Activated CD4-positive, alpha-beta T cell treated with anti-CD3 and anti-CD28 coated beads for 36 hours (primary cell): Measurements from ENCODE around the gene CDHR1. TPM values are rescaled to one million over a fixed set of nuclear protein-coding genes. Genes with fewer than 3 reads are reported as not detected.

Experiments used
- ATAC-seq: fragments of 200-7000 bp; cut with Tn5 transposase; one replicate; pipeline ENCODE4 v1.10.0; 2021; ENCODE audit warnings: mild to moderate bottlenecking, moderate library complexity
- CTCF ChIA-PET: fragments of 350-600 bp; sonication (Branson Sonifier 250); formaldehyde crosslinking; loops from one replicate; lab custom pipeline; 2021; ENCODE audit warnings: antibody characterized with exemption; lab: Charles Lee
- POLR2A ChIA-PET: fragments of 350-600 bp; sonication (Branson Sonifier 250); formaldehyde crosslinking; loops from one replicate; lab custom pipeline; 2021; ENCODE audit warnings: antibody characterized with exemption, inconsistent platforms; lab: Charles Lee
- DNase-seq: peaks from one replicate; pipeline ENCODE4 v3.0.0-alpha.2; 2020
- H3K27ac Mint-ChIP-seq: one replicate; pipeline ENCODE4 v1.8.0; 2021; ENCODE audit warnings: mixed read lengths
- H3K27me3 Mint-ChIP-seq: one replicate; pipeline ENCODE4 v1.8.0; 2021; ENCODE audit warnings: mixed read lengths
- H3K36me3 Mint-ChIP-seq: one replicate; pipeline ENCODE4 v1.8.0; 2021; ENCODE audit warnings: low read depth, mixed read lengths
- H3K4me1 Mint-ChIP-seq: one replicate; pipeline ENCODE4 v1.8.0; 2021; ENCODE audit warnings: mixed read lengths
- H3K4me3 Mint-ChIP-seq: one replicate; pipeline ENCODE4 v1.8.0; 2021; ENCODE audit warnings: mild to moderate bottlenecking, moderate library complexity, mixed read lengths
- H3K9me3 Mint-ChIP-seq: one replicate; pipeline ENCODE4 v1.8.0; 2021; ENCODE audit warnings: low read depth, mixed read lengths
- intact Hi-C, 2 experiments: fragments of 100-400 bp; cut with DNase I in 1 of 2; cut with micrococcal nuclease in 1 of 2; formaldehyde crosslinking; loops; one replicate each; pipeline versions ENCODE4 v1.14.2 to v1.15.1; 2022 to 2024; cut with DNase I, micrococcal nuclease
- total RNA-seq, 2 experiments: library from RNA; stranded (reverse); gene quantifications; one replicate each; pipeline ENCODE4 v1.2.3, GENCODE V29; 2021

CDHR1 gene
- total RNA-seq, 2 experiments from 2014 or later: 0.62 to 1.1 TPM

DNA sequence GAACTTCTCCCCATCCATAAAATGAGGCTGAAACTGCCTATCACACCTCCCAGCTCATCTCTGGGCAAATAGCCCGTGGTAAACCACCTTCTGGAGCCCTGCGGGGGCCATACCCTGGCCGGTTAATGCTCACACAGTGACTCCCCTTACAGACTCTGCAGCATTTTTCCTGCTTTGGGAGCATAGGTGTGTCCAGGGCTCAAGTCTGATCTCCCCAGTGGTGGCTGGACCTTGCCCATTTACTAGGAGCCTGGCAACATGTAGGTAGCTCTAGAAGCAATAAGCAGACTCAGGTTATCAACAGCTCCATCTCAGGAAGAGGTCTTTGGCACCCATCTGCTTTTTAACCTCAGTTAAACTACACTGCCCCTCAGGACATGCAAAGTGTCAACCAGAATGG lies 5.5 kb upstream of the CDHR1 start:
- Mint-ChIP-seq H3K9me3 (no peaks in the 10 kb centered on the region), H3K4me1 (peaks cover 13% of the 10 kb centered on the region), H3K27ac (no peak overlapping the region), H3K36me3 (no peaks in the 10 kb centered on the region), H3K4me3 (no peak overlapping the region), H3K27me3 (peaks cover 7% of the 10 kb centered on the region)
- POLR2A ChIA-PET: no interaction called here
- no peak for DNase-seq
- intact Hi-C loops: no loop called here
- CTCF ChIA-PET: no interaction called here
- ATAC-seq: no peak

DNA sequence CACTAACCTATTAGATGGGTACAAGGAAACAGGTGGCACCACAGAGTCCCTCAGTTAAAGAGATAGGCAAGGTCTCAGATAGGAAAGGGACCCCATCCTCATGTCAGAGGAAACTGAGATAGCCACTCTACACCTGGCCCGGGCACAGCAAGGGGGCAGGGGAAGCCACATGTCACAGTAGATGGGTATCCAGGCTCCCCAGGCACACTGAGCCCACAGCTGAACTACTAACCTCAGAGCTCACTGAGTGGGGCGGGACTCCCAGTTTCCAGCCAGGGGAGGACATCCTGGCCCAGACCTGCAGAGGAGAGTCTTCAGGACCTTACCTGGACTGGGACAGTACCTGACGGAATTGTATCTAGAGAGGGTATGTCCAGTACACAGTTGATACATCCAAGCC lies 3.7 kb upstream of the CDHR1 start:
- DNase-seq: no peak
- H3K36me3 Mint-ChIP-seq: no peaks in the 10 kb centered on the region
- intact Hi-C loops: no loop called here
- peaks cover 13% of the 10 kb centered on the region for H3K4me1 Mint-ChIP-seq
- H3K27me3 Mint-ChIP-seq: peaks cover 12% of the 10 kb centered on the region
- no peak for ATAC-seq
- H3K27ac Mint-ChIP-seq: no peak overlapping the region
- POLR2A ChIA-PET: no interaction called here
- H3K9me3 Mint-ChIP-seq: no peaks in the 10 kb centered on the region
- CTCF ChIA-PET: no interaction called here
- no peak overlapping the region for H3K4me3 Mint-ChIP-seq

- CTCF ChIA-PET: interaction anchor here (1.5 kb wide), 1 partner anchor 14 kb away, joined by 3 read pairs; no protein-coding TSS in a partner anchor
- Mint-ChIP-seq H3K9me3 (no peaks in the 10 kb centered on the region), H3K27me3 (peaks cover 17% of the 10 kb centered on the region)
Measured at GRCh38 chr10:84191106-84191505, 3.2 kb upstream of the CDHR1 start.

DNA sequence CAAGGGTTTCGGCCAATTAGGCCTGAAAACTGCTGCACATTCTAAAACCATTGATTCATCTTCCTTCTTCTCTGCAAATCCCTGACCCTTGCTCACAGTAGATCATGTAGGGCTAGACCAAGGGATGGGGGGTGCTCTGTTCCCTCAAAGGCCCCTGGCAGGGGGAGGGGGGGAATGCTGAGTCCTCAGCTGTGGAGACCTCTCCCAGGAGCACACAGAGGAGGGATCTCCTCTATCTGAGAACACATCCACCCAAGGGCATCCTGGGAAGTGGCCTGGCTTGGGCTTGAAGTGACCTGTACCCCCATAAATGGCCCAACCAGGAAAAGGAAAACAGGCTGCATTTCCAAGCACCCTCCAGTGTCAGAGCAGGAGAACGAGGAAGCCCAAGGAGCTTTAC lies 1.0 kb upstream of the CDHR1 start:
- POLR2A ChIA-PET: no interaction called here
- intact Hi-C loops: no loop called here
- CTCF ChIA-PET: interaction anchor here (0.6 to 1.1 kb wide), 4 partner anchors 25 to 344 kb away, joined by 3 to 5 read pairs (median 4); no protein-coding TSS in a partner anchor

More at GRCh38 chr10:84191106-84191505, 3.2 kb upstream of the CDHR1 start:
- intact Hi-C loops: no loop called here
- peaks cover 13% of the 10 kb centered on the region for H3K4me1 Mint-ChIP-seq
- H3K36me3 Mint-ChIP-seq: no peaks in the 10 kb centered on the region
- ATAC-seq (peak; percentile 45), DNase-seq (peak; percentile 41)
- no peak overlapping the region for H3K27ac Mint-ChIP-seq
- H3K4me3 Mint-ChIP-seq: no peak overlapping the region
- POLR2A ChIA-PET: no interaction called here

GRCh38 chr10:84193846-84194423 lies 402 bp upstream of the CDHR1 start:
- no peak for ATAC-seq
- POLR2A ChIA-PET: interaction anchor here (0.6 kb wide), 1 partner anchor 47 kb away, joined by 3 read pairs; no protein-coding TSS in a partner anchor
- peaks cover 13% of the 10 kb centered on the region for H3K4me1 Mint-ChIP-seq
- H3K36me3 Mint-ChIP-seq: no peaks in the 10 kb centered on the region
- H3K27ac Mint-ChIP-seq: no peak overlapping the region
- peaks cover 27% of the 10 kb centered on the region for H3K27me3 Mint-ChIP-seq
- CTCF ChIA-PET: interaction anchor here (1.0 to 1.3 kb wide), 5 partner anchors 18 to 343 kb away, joined by 3 to 4 read pairs (median 3); partner anchors contain the start of gene GPR15LG
- H3K9me3 Mint-ChIP-seq: no peaks in the 10 kb centered on the region
- DNase-seq: no peak
- intact Hi-C loops: loop anchor here in 1 of 2 experiments (1.0 kb wide), 1 partner anchor 55 kb away; the partner anchor contains the start of gene GHITM
- peak overlapping the region; percentile 49 for H3K4me3 Mint-ChIP-seq

More for the DNA sequence above, 1.0 kb upstream of the CDHR1 start:
- H3K36me3 Mint-ChIP-seq: no peaks in the 10 kb centered on the region
- no peak overlapping the region for H3K27ac Mint-ChIP-seq
- H3K4me1 Mint-ChIP-seq: peaks cover 13% of the 10 kb centered on the region
- DNase-seq: no peak
- H3K4me3 Mint-ChIP-seq: no peak overlapping the region
- ATAC-seq: no peak
- no peaks in the 10 kb centered on the region for H3K9me3 Mint-ChIP-seq
- H3K27me3 Mint-ChIP-seq: peaks cover 26% of the 10 kb centered on the region

DNA sequence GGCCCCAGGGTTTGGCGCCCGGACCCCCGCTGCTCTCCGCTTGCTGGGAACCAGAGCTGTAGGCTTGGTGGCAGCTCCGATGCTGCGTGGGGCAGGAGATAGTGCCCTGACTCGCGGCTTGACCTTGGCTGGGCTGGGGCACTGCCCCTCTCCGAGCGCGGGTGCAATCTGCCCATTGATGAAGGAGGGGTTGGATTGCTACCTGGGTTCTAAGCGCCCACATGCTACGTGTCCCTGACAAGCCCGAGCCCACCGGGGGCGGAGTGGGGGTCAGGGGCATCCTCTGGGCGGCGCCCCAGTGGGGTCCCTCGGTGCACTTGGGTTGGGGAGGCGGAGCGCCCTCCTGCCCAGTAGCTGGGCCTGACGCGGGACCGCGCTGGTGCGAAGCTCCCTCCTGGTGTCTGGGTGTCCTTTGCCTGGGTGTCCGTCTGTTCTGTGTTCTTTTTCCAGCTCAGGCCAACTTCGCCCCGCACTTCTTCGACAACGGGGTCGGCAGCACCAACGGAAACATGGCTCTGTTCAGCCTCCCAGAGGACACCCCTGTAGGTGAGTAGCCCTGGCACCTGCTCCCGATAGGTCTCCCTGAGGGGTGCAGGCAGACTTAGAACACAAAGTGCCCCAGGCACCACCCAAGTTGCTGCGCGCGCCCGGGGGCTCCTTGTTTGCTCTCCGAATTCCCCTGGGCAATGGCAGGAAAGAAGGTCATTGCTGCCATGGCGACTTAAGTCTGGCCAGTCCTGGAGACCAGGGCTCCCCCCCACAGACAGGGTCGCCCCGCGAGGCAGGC lies 900 bp downstream of the CDHR1 start:
- no peak for DNase-seq
- ATAC-seq: no peak
- ChIA-PET CTCF (interaction anchor here (0.7 to 1.3 kb wide), 3 partner anchors 20 to 581 kb away, joined by 3 read pairs; no protein-coding TSS in a partner anchor), POLR2A (no interaction called here)
- peak overlapping the region; percentile 49 for H3K4me3 Mint-ChIP-seq
- H3K4me1 Mint-ChIP-seq: peaks cover 13% of the 10 kb centered on the region
- H3K27ac Mint-ChIP-seq: no peak overlapping the region
- H3K36me3 Mint-ChIP-seq: no peaks in the 10 kb centered on the region
- intact Hi-C loops: no loop called here
- H3K27me3 Mint-ChIP-seq: peaks cover 27% of the 10 kb centered on the region
- H3K9me3 Mint-ChIP-seq: no peaks in the 10 kb centered on the region

- peaks cover 27% of the 10 kb centered on the region for H3K27me3 Mint-ChIP-seq
- intact Hi-C loops: no loop called here
- H3K4me3 Mint-ChIP-seq: no peak overlapping the region
- no peaks in the 10 kb centered on the region for H3K9me3 Mint-ChIP-seq
- DNase-seq (no peak), ATAC-seq (no peak)
- H3K36me3 Mint-ChIP-seq: no peaks in the 10 kb centered on the region
- H3K27ac Mint-ChIP-seq: no peak overlapping the region
- ChIA-PET POLR2A (no interaction called here), CTCF (no interaction called here)
- H3K4me1 Mint-ChIP-seq: peaks cover 6% of the 10 kb centered on the region
Measured at GRCh38 chr10:84196083-84196482, 1.7 kb downstream of the CDHR1 start.

DNA sequence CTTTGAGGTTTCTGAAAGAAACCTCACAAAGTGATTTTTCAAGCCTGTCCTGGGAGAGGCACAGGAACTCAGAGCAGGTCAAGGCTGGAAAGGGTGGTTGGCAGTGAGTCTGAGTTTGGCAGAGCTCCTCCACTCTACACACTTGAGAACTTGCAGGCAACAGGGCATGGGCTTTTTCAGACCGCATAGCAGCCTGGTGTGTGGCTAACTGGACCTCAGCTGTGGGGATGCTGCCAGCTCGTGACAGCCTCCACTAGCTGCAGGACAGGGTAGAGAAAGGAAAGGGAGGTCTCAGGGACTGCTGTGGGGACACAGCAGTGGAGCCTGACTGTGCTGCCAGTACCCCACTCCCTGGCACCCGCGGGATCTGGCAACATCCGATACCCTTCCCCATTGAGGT lies 2.6 kb downstream of the CDHR1 start:
- intact Hi-C loops: no loop called here
- CTCF ChIA-PET: interaction anchor here (0.5 to 0.9 kb wide), 4 partner anchors 20 to 343 kb away, joined by 3 to 4 read pairs (median 3); no protein-coding TSS in a partner anchor
- H3K36me3 Mint-ChIP-seq: no peaks in the 10 kb centered on the region
- DNase-seq (no peak), ATAC-seq (no peak)
- H3K4me1 Mint-ChIP-seq: no peaks in the 10 kb centered on the region
- H3K27me3 Mint-ChIP-seq: peaks cover 27% of the 10 kb centered on the region
- POLR2A ChIA-PET: no interaction called here
- H3K27ac Mint-ChIP-seq: no peak overlapping the region
- no peaks in the 10 kb centered on the region for H3K9me3 Mint-ChIP-seq
- no peak overlapping the region for H3K4me3 Mint-ChIP-seq

DNA sequence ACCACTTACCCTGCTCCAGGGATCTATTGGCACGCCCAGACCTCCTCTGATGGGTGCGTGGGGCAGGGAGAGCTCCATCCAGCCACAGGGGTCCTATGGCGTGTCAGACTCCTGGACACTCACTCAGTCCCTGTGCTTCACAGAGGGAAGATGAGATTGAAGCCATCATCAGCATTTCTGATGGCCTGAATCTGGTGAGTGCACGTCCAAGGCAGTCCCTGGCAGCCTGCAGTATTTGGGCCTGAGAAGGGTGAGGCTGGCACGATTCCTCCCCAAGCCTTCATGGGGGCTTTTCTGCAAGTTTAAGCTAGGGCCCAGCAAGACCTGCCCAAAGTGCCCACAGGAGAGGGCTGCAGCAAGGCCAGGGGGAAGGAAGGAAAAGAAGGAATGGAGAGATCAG lies 3.3 kb downstream of the CDHR1 start:
- no peaks in the 10 kb centered on the region for H3K9me3 Mint-ChIP-seq
- ChIA-PET CTCF (interaction anchor here (0.7 to 1.3 kb wide), 4 partner anchors 16 to 189 kb away, joined by 3 to 4 read pairs (median 4); no protein-coding TSS in a partner anchor), POLR2A (interaction anchor here (1.3 kb wide), 1 partner anchor 59 kb away, joined by 3 read pairs; no protein-coding TSS in a partner anchor)
- H3K27ac Mint-ChIP-seq: no peak overlapping the region
- no peak overlapping the region for H3K4me3 Mint-ChIP-seq
- peaks cover 27% of the 10 kb centered on the region for H3K27me3 Mint-ChIP-seq
- DNase-seq (no peak), ATAC-seq (no peak)
- no peaks in the 10 kb centered on the region for H3K4me1 Mint-ChIP-seq
- no peaks in the 10 kb centered on the region for H3K36me3 Mint-ChIP-seq
- intact Hi-C loops: no loop called here

DNA sequence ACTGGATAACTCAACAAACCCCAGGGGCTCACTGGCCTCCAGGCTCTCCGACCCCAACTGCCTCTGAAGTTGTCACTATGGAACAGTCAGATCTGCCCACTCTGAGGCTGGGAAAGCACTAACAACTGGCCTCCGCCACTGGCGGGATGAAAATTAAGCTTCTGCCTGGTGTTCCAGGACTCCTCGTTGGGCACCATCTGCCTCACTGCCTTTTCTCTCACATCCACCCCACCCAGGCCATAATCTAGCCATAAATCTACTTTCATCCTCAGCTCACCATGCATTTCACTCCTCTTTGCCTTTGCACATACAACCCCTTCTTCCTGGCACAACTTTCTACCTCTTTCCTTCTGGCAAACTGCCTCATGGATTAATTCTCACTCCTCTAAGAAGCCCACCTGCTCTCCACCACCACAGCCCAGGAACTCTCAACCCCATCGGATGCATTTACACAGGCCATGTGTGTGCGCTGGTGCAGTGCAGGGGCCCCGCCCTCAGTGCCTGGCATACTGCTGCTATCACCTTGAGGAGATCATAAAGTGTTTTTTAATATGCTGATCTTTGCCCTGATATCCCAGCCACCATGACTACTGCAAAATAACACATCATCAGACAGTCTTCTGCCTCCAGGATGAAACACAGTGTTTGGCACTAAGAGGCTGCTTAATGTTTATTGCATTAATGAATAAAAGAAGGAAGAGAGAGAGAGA lies 4.0 kb downstream of the CDHR1 start:
- H3K27me3 Mint-ChIP-seq: peaks cover 24% of the 10 kb centered on the region
- H3K27ac Mint-ChIP-seq: no peak overlapping the region
- DNase-seq (no peak), ATAC-seq (no peak)
- intact Hi-C loops: no loop called here
- POLR2A ChIA-PET: interaction anchor here (1.3 kb wide), 1 partner anchor 60 kb away, joined by 3 read pairs; no protein-coding TSS in a partner anchor
- no peaks in the 10 kb centered on the region for H3K4me1 Mint-ChIP-seq
- H3K9me3 Mint-ChIP-seq: no peaks in the 10 kb centered on the region
- H3K4me3 Mint-ChIP-seq: no peak overlapping the region
- H3K36me3 Mint-ChIP-seq: no peaks in the 10 kb centered on the region
- CTCF ChIA-PET: interaction anchor here (0.8 to 1.3 kb wide), 2 partner anchors 15 to 190 kb away, joined by 3 to 4 read pairs; no protein-coding TSS in a partner anchor
